ENCODE measurements around the gene NEB. TPM values are rescaled to one million over a fixed set of nuclear protein-coding genes. Genes with fewer than 3 reads are reported as not detected.

NEB gene
- total RNA-seq, 1 experiment from 2014 or later = 0.03 TPM

DNA sequence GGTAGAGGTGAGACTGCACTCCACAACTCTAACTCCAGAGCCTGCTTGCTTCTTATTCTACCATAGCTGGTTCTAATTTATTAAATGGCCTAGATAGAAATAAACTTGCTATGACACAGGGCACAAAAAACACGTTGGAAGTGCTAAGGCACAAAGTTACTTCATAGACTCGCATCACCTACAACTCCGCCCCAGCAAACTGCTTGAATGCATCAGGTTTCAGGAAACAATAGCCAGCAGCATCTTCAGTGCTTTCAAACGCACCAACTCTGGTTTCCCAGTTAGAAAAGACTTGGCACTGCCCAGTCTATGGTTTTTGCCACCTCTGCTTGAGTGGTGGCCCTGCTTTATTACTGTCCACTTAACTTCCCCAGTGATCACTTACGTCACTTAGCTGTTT lies 182.0 kb downstream of the NEB start:
- Histone ChIP-seq H3K27ac (no peak overlapping the region), H3K27me3 (replicated peaks) (no peaks in the 10 kb centered on the region; the same call in 1 of the 2 replicates), H3K36me3 (no peaks in the 10 kb centered on the region), H3K9me3 (replicated peaks) (no peaks in the 10 kb centered on the region), H3K4me1 (replicated peaks) (no peaks in the 10 kb centered on the region), H3K4me3 (no peak overlapping the region)
- no peak for DNase-seq (ENCODE audit: low read depth in 1 of 2, low spot score in 2 of 2)

DNA sequence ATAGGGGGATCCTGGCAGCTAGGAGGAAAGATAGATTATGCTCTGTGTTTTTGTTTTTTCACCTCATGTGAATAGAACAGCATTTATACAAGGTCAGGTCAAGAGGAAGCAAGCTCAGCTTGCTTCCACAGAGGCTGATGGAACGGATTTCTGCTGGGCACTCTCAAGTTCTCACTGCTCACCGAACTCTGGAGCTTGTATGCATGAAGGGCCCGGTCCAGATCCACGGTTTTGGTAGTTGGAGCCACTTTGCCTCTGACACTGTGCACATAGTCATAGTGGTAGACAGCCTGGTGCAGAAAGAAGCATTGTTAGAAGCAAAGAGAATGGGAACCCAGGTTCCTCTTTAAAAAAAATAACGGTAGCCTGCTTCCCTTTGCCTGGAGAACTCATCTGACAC lies 182.7 kb downstream of the NEB start:
- H3K36me3 ChIP-seq = no peaks in the 10 kb centered on the region
- H3K27ac ChIP-seq = no peak overlapping the region
- H3K9me3 ChIP-seq (replicated peaks) = no peaks in the 10 kb centered on the region
- no peaks in the 10 kb centered on the region; the same call in 1 of the 2 replicates for H3K27me3 ChIP-seq (replicated peaks)
- no peaks in the 10 kb centered on the region for H3K4me1 ChIP-seq (replicated peaks)
- DNase-seq (ENCODE audit: low read depth in 1 of 2, low spot score in 2 of 2) = no peak
- H3K4me3 ChIP-seq = no peak overlapping the region

DNA sequence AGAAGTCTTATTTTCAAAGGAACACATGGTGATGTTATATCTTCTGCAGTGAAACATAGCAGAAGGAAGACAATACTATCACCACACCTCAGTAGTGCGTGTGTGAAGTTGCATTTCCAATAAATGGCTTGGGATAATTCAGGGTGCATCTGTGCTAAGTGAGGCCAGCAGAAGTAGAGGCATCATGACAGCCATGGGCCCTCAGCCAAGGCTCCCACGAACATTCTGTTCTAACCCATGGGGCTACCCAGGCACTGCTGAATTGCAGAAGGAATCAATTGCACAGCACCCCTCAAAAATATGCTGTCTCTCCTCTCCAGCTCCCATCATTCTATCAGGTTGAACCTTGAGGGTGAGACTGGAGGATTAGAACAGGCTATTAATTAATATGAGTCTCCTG lies 185.1 kb downstream of the NEB start:
- H3K4me3 ChIP-seq = no peak overlapping the region
- H3K27ac ChIP-seq = no peak overlapping the region
- no peaks in the 10 kb centered on the region for H3K36me3 ChIP-seq
- no peak for DNase-seq (ENCODE audit: low read depth in 1 of 2, low spot score in 2 of 2)
- no peaks in the 10 kb centered on the region for H3K27me3 ChIP-seq (replicated peaks)
- no peaks in the 10 kb centered on the region for H3K9me3 ChIP-seq (replicated peaks)
- H3K4me1 ChIP-seq (replicated peaks) = no peaks in the 10 kb centered on the region

DNA sequence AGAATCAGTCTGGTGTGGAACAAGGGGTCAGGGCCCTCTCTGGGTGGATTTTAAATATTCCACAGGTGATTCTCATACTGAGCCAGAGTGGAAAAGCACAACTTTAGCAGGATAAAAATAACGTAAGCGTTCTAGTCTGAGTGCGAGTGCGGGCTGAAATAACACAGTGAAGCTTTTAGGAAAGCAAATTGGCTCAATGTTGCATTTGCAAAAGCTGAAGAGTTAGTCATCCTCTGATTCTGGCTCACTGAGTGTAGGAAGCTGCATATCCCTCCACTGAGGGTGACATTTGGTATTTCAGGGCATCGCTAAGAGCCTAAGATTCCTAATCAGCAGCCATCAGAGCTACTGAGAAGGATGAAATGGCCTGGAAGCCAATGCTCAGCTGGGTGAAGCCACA lies 189.8 kb downstream of the NEB start:
- no peak overlapping the region for H3K27ac ChIP-seq
- H3K27me3 ChIP-seq (replicated peaks) = no peaks in the 10 kb centered on the region
- H3K4me3 ChIP-seq = no peak overlapping the region
- H3K4me1 ChIP-seq (replicated peaks) = no peaks in the 10 kb centered on the region
- DNase-seq (ENCODE audit: low read depth in 1 of 2, low spot score in 2 of 2) = no peak
- no peaks in the 10 kb centered on the region for H3K9me3 ChIP-seq (replicated peaks)
- no peaks in the 10 kb centered on the region for H3K36me3 ChIP-seq

DNA sequence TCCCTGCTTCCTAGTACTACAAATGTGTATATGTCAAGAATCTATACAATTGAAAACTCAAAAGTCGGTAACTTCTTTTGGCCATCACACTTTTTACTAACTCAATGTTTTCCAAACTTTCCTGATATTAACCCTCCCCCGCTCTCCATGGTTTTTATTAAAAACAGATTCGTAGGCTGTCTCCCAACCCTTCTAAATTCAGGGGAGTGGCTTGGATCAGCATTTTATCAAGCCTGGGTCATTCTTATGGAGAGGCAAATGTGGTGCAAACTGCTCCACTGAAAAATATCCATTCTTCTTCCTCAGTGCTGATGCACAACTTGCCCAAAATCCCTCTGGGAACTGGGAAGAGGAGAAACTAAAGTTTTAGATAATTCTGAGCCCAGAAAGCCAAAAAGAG lies 190.4 kb downstream of the NEB start:
- Histone ChIP-seq H3K27ac (no peak overlapping the region), H3K9me3 (replicated peaks) (no peaks in the 10 kb centered on the region), H3K4me1 (replicated peaks) (no peaks in the 10 kb centered on the region), H3K36me3 (no peaks in the 10 kb centered on the region), H3K4me3 (no peak overlapping the region), H3K27me3 (replicated peaks) (no peaks in the 10 kb centered on the region)
- DNase-seq (ENCODE audit: low read depth in 1 of 2, low spot score in 2 of 2) = no peak

- no peaks in the 10 kb centered on the region for H3K4me1 ChIP-seq (replicated peaks)
- H3K36me3 ChIP-seq = no peaks in the 10 kb centered on the region
- no peak for DNase-seq (ENCODE audit: low read depth in 1 of 2, low spot score in 2 of 2)
- H3K27me3 ChIP-seq (replicated peaks) = no peaks in the 10 kb centered on the region
- no peaks in the 10 kb centered on the region for H3K9me3 ChIP-seq (replicated peaks)
- no peak overlapping the region for H3K4me3 ChIP-seq
- no peak overlapping the region for H3K27ac ChIP-seq
Measured at GRCh38 chr2:151534001-151534400, 200.3 kb downstream of the NEB start.

DNA sequence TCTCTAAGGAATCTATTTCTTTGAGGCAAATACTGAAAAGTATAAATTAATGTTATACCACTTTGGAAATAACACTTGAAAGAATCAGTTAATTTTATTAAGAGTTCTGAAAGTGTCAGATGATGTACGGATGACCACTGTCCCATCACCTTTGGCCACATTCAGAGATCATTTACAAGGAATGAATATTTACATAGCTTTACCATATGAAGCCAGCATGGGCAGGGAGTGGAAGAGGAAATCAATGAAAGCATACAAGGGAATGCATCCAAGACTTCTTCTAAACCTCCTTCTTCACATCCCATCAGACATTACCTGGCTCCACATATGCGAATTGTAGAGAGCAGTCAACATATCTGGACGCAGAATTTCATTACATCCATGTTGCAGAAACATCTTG lies 201.1 kb downstream of the NEB start:
- Histone ChIP-seq H3K27me3 (replicated peaks) (no peaks in the 10 kb centered on the region), H3K4me3 (no peak overlapping the region), H3K36me3 (no peaks in the 10 kb centered on the region), H3K27ac (no peak overlapping the region), H3K4me1 (replicated peaks) (no peaks in the 10 kb centered on the region), H3K9me3 (replicated peaks) (no peaks in the 10 kb centered on the region)
- no peak for DNase-seq (ENCODE audit: low read depth in 1 of 2, low spot score in 2 of 2)

GRCh38 chr2:151526572-151527090 lies 207.6 kb downstream of the NEB start:
- Histone ChIP-seq H3K9me3 (replicated peaks) (no peaks in the 10 kb centered on the region), H3K27me3 (replicated peaks) (no peaks in the 10 kb centered on the region), H3K4me1 (replicated peaks) (no peaks in the 10 kb centered on the region), H3K4me3 (no peak overlapping the region), H3K27ac (no peak overlapping the region), H3K36me3 (no peaks in the 10 kb centered on the region)
- no peak for DNase-seq (ENCODE audit: low read depth in 1 of 2, low spot score in 2 of 2)

DNA sequence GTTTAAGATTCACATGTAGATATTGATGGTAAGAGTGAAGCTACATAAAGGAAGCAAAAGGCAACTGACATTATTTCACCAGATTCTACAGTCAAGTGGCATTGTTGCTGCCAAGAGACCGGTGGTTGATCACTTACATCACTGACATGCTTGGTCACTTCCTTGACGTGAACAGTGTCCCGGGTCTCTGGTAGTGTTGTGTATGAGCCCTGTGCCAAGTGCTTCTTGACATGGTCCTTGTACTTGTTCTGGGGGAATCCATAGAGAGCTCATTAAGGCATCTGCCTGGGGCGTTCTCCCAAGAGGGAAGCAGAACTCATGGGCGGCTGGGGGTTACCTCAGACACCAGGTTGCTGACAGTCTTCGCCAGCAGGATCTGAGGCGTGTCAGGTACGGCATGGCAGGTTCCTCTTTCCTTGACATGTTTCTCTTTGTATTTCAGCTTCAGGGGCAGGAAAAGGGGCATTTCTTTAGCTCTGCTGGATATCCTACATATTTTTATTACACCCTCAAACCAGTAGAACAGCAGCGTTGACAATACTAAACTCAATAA lies 208.4 kb downstream of the NEB start:
- no peak for DNase-seq (ENCODE audit: low read depth in 1 of 2, low spot score in 2 of 2)
- no peak overlapping the region for H3K27ac ChIP-seq
- no peaks in the 10 kb centered on the region for H3K4me1 ChIP-seq (replicated peaks)
- H3K9me3 ChIP-seq (replicated peaks) = no peaks in the 10 kb centered on the region
- H3K36me3 ChIP-seq = no peaks in the 10 kb centered on the region
- H3K27me3 ChIP-seq (replicated peaks) = no peaks in the 10 kb centered on the region
- no peak overlapping the region for H3K4me3 ChIP-seq

DNA sequence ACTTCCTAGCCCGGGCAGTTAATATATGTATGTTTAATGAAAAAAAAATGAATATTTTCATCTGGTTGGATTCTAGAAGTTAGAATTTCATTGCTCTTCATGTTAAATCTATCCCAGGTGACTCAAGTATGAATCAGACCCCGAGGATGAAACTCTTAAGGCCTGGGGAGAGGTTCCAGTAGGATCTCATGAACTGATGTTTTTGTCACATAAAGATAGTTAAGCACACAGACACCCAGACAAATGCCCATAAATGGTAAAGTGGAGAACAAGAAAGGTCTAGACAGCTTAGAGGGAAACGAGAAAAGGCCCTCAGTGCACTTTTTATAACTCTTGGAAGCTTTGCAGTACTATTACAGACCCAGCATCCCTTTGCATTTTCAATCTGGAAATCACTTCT lies 210.4 kb downstream of the NEB start:
- no peaks in the 10 kb centered on the region for H3K4me1 ChIP-seq (replicated peaks)
- no peaks in the 10 kb centered on the region for H3K9me3 ChIP-seq (replicated peaks)
- no peak for DNase-seq (ENCODE audit: low read depth in 1 of 2, low spot score in 2 of 2)
- H3K27ac ChIP-seq = no peak overlapping the region
- H3K4me3 ChIP-seq = no peak overlapping the region
- no peaks in the 10 kb centered on the region for H3K36me3 ChIP-seq
- no peaks in the 10 kb centered on the region for H3K27me3 ChIP-seq (replicated peaks)

DNA sequence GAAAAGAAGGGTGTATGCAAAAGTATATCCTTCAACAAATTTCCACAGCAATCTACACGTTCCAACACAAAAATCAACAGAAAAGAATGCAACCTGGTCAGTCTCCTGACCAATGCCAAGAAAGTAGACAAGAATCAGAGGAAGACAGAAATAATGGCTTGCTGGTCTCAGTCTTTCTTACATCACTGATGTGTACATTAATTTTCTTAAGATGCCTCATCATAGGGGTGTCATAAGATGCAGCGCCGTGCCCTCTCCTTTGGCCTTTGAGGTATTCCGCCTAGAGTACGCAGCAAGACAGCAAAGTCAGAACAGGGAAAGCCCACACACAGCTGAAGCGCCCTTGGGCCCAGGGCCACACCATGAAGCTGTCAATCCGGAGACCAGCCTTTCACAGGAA lies 211.7 kb downstream of the NEB start:
- Histone ChIP-seq H3K27ac (no peak overlapping the region), H3K36me3 (no peaks in the 10 kb centered on the region), H3K4me1 (replicated peaks) (no peaks in the 10 kb centered on the region), H3K9me3 (replicated peaks) (no peaks in the 10 kb centered on the region), H3K27me3 (replicated peaks) (no peaks in the 10 kb centered on the region), H3K4me3 (no peak overlapping the region)
- no peak for DNase-seq (ENCODE audit: low read depth in 1 of 2, low spot score in 2 of 2)

DNA sequence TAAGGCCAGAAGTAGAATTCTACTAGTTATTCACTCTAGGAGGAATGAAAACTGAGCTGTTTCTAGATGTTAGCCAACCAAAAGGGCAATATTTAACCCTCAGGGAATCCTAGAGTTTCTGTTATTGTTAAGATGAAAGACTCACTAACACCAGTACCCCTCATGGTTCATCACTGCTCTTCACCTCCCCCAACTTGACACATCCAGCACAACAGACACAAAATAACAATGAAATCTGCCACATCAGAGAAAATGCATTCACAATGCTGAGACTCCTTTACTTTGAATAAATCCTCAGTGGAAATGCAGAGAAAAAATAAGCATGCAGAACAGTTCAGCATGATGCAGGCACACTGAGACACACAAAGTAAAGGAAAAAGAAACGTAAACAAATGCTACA lies 213.3 kb downstream of the NEB start:
- H3K4me3 ChIP-seq = no peak overlapping the region
- no peaks in the 10 kb centered on the region for H3K36me3 ChIP-seq
- no peaks in the 10 kb centered on the region for H3K27me3 ChIP-seq (replicated peaks)
- no peaks in the 10 kb centered on the region for H3K4me1 ChIP-seq (replicated peaks)
- no peaks in the 10 kb centered on the region for H3K9me3 ChIP-seq (replicated peaks)
- H3K27ac ChIP-seq = no peak overlapping the region
- no peak for DNase-seq (ENCODE audit: low read depth in 1 of 2, low spot score in 2 of 2)

GRCh38 chr2:151518802-151519201 lies 215.5 kb downstream of the NEB start:
- H3K4me1 ChIP-seq (replicated peaks) = no peaks in the 10 kb centered on the region
- no peaks in the 10 kb centered on the region for H3K27me3 ChIP-seq (replicated peaks)
- H3K36me3 ChIP-seq = no peaks in the 10 kb centered on the region
- DNase-seq (ENCODE audit: low read depth in 1 of 2, low spot score in 2 of 2) = no peak
- no peaks in the 10 kb centered on the region for H3K9me3 ChIP-seq (replicated peaks)
- H3K4me3 ChIP-seq = no peak overlapping the region
- no peak overlapping the region for H3K27ac ChIP-seq

- no peaks in the 10 kb centered on the region for H3K27me3 ChIP-seq (replicated peaks)
- no peaks in the 10 kb centered on the region for H3K4me1 ChIP-seq (replicated peaks)
- H3K36me3 ChIP-seq = no peaks in the 10 kb centered on the region
- H3K9me3 ChIP-seq (replicated peaks) = no peaks in the 10 kb centered on the region
- H3K4me3 ChIP-seq = no peak overlapping the region
- DNase-seq (ENCODE audit: low read depth in 1 of 2, low spot score in 2 of 2) = no peak
- H3K27ac ChIP-seq = no peak overlapping the region
Measured at GRCh38 chr2:151508519-151508918, 225.8 kb downstream of the NEB start.

DNA sequence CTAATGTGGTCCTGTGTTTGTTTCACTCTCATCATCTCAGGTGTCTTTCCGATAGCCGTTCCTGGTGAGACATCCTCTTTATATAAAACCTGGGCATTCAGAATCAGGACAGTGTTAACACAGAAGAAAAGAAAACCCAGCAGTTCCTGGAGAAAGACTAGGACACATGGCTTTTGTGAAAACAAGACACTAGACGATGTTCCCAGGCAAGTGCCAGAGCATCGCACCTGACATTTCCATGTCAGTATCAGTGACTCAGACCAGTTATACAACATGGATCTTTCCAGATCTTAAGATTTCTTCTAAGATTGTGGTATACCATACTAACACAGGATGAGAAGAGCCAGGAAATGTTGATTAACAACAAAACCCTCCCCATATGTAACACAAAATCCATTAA lies 228.1 kb downstream of the NEB start:
- H3K9me3 ChIP-seq (replicated peaks) = no peaks in the 10 kb centered on the region
- H3K27ac ChIP-seq = no peak overlapping the region
- H3K36me3 ChIP-seq = no peaks in the 10 kb centered on the region
- H3K4me3 ChIP-seq = no peak overlapping the region
- H3K4me1 ChIP-seq (replicated peaks) = no peaks in the 10 kb centered on the region
- no peaks in the 10 kb centered on the region for H3K27me3 ChIP-seq (replicated peaks)
- DNase-seq (ENCODE audit: low read depth in 1 of 2, low spot score in 2 of 2) = no peak

Data from SJSA1 (cell line).